Stomach (tissue), 9 donors: ENCODE measurements around the gene TRAF7. TPM values are rescaled to one million over a fixed set of nuclear protein-coding genes. Genes with fewer than 3 reads are reported as not detected.

Source experiments
- DNase-seq, 2 donors: peaks; one replicate each; pipeline versions ENCODE4 v3.0.0 to v3.0.0-alpha.2; 2013 to 2019
- H3K27ac ChIP-seq, 5 donors: fragments of 200-600 bp in 4 of 5; sonication (generic) in 4 of 5; one replicate each; pipeline ENCODE4 v1.5.1; 2013 to 2019; ENCODE audit warnings: mild to moderate bottlenecking in 1 of 5, moderate library complexity in 1 of 5
- H3K27me3 ChIP-seq, 3 donors: fragments of 200-600 bp; sonication (generic); one replicate each; pipeline ENCODE4 v1.5.1; 2017 to 2019; ENCODE audit warnings: mixed run types in 1 of 3
- H3K36me3 ChIP-seq, 4 donors: fragments of 200-600 bp; sonication (generic); 1 replicate in 3 of 4; 2 replicates in 1 of 4; pipeline ENCODE4 v1.5.1; 2016 to 2019
- H3K4me1 ChIP-seq, 4 donors: fragments of 200-600 bp; sonication (generic); one replicate each; pipeline ENCODE4 v1.5.1; 2016 to 2019
- H3K4me3 ChIP-seq, 4 donors: fragments of 200-600 bp; sonication (generic) in 3 of 4; one replicate each; pipeline ENCODE4 v1.5.1; 2016 to 2019; ENCODE audit warnings: mild to moderate bottlenecking in 1 of 4
- H3K9me3 ChIP-seq, 4 donors: fragments of 200-600 bp; sonication (generic); one replicate each; pipeline ENCODE4 v1.5.1; 2016 to 2019
- EP300 ChIP-seq: sonication (generic); formaldehyde crosslinking; IDR thresholded peaks from one replicate; pipeline ENCODE4 v1.6.1; 2017; ENCODE audit warnings: antibody characterized with exemption
- POLR2A ChIP-seq, 4 donors: fragments of 450-650 bp; IDR thresholded peaks; one replicate each; pipeline ENCODE4 v1.6.1; 2016; ENCODE audit warnings: antibody characterized with exemption in 4 of 4, control low read depth in 2 of 4, mild to moderate bottlenecking in 1 of 4, moderate library complexity in 1 of 4
- POLR2AphosphoS5 ChIP-seq, 3 donors: sonication (generic); formaldehyde crosslinking; IDR thresholded peaks; one replicate each; pipeline ENCODE4 v1.6.1; 2016; ENCODE audit warnings: antibody characterized with exemption in 3 of 3
- WGBS, 5 donors: extraction: QIAGEN DNeasy Blood & Tissue Kit in 3 of 5; methylation state at CpG; one replicate each; pipeline versions ENCODE4 v1.1.5 to v1.1.7; 2013 to 2018; 5-methylcytosine and 5-hydroxymethylcytosine counted together
- intact Hi-C: fragments of 100-400 bp; cut with DNase I; formaldehyde crosslinking; loops from one replicate; pipeline ENCODE4 v1.15.1; 2023; ENCODE audit warnings: low total_unique reads
- polyA plus RNA-seq, 3 donors: library from polyadenylated mRNA; stranded (reverse); fragments of 200-250 nt; gene quantifications; one replicate each; pipeline ENCODE4 v1.2.3, GENCODE V29; 2013
- total RNA-seq, 5 donors: library from RNA; depleted of rRNA; stranded (reverse); fragments of >200 nt; gene quantifications; one replicate each; pipeline versions ENCODE4 v1.1.0 to v1.2.3, GENCODE V29; 2014 to 2016
- TF ChIP-seq, protein P1 (sequence below), 7 experiments: fragments of 450-650 bp in 4 of 7; fragments of 200-600 bp in 3 of 7; sonication (generic) in 3 of 7; IDR thresholded peaks; one replicate each; pipeline ENCODE4 v1.5.1; 2016 to 2019; ENCODE audit warnings: antibody characterized with exemption in 7 of 7, control low read depth in 2 of 7, mild to moderate bottlenecking in 1 of 7
- donor health status: healthy with polysubstance abuse.
- donor health status: Bipolar disorder and iron deficiency.
- donor health status: healthy.

The TRAF7 gene
- total and polyA plus RNA-seq, 8 donors = 20.9 to 204 (median 38.5) TPM

DNA sequence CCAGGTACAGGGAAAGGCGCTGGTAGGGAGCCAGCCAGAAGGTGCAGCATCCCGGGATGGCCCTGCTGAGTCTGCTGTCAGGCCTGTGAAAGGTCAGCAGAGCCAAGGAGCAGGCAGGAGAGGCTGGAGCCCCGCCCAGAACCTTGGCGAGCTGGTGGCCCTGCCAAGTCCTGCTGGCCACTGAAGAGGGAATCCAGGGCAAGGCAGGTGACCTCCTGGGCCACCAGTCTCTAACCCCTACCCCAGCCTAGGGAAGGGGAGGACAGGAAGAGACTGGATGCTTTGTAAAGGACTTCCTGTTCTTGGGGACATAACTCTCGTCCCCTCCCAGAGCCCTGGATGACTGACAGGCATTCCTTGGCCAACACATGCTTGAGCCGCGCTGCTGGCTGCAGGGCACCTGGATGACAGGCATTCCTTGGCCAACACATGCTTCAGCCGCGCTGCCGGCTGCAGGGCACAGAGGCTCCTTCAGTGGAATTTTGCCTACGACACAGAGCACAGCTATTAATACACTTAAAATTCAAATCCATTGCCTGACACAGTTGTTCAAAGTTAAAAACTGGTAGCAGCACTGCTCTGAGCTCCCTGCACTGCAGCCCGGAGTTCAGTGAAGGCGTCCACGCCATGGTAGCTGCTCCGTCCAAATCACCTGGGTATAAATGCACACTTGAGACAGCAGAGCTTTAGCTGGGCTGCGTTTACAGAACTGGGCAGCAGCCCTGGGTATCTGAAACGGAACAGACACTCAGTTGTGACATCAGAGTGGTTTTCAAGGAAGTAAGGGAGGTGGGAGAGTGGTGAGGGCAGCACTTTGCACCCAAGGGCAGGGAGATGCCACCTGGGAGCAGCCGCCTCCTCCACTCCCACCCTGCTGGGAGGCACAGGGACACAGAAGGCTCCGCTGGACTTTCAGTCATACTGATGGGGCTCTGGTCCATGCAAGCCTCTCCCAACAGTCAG is 57.1 kb downstream of the TRAF7 start:
- peak in 1 of 2 donors; percentile 60 for DNase-seq
- no peak for TF ChIP-seq EP300
- TF ChIP-seq POLR2AphosphoS5 (IDR thresholded peaks at IDR 0.05) = peak in 1 of 3 donors; percentile 3
- Histone ChIP-seq H3K27ac (peak overlapping the region in 3 of 5 donors; percentile 13 to 93 (median 46)), H3K4me3 (peak overlapping the region in 3 of 4 donors; percentile 77 to 99 (median 88)), H3K9me3 (no peaks in the 10 kb centered on the region), H3K27me3 (no peaks in the 10 kb centered on the region), H3K36me3 (peaks cover 21 to 41% (median 29%) of the 10 kb centered on the region in 4 donors), H3K4me1 (peaks cover 26 to 41% (median 34%) of the 10 kb centered on the region in 4 donors)
- intact Hi-C loops = no loop called here
- WGBS, 5 donors = 34 to 57% (median 46%) methylated on average over 10 to 19 of the region's 19 CpGs

DNA sequence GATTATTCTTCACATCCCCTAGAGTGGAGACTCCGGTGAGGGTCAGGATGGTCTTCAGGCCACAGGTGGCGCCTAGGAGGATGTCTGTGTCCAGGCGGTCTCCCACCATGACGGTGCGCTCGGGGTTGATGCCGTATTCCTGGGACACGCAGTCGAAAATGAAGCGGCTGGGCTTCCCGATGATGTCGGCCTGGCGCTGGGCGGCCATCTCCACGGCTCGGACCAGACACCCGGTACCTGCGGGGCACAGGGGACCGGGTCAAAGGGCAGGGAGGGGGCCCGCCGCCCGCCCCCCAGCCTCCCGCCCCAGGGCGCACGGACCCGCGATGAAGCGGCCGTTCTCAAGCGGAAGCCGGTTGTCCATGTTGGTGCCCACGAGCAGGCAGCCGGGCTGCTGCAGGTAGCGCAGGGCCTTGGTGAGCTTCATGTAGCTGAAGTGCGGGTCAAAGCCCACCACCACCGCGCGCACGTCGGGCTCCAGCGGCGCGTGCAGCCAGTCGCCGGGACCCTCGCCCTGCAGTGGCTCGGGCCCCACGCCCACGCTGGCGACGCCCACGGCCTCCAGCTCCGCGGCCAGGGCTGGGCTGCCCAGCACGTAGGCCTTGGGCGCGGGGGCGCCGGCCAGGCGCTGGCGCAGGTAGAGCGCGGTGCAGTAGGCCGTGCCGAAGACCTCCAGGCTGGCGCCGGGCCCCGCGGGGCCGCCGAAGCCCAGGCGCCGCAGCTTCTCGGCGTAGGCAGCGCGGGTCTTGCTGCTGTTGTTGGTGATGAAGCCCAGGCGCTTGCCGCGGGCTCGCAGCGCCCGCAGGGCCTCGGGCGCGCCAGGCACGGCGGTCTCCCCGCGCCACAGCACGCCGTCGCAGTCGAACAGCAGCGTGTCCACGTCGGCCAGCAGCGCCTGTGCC is 58.5 kb downstream of the TRAF7 start:
- Histone ChIP-seq H3K36me3 (peaks cover 7 to 27% (median 14%) of the 10 kb centered on the region in 4 donors), H3K4me1 (peaks cover 26 to 40% (median 33%) of the 10 kb centered on the region in 4 donors), H3K27ac (peak overlapping the region; percentile 80 to 93 (median 88)), H3K27me3 (no peaks in the 10 kb centered on the region), H3K9me3 (no peaks in the 10 kb centered on the region), H3K4me3 (peak overlapping the region; percentile 77 to 99 (median 84))
- no peak for DNase-seq
- WGBS, 5 donors = 0 to 3% (median 1%) methylated on average over 32 to 98 of the region's 98 CpGs
- TF ChIP-seq, protein P1, sequence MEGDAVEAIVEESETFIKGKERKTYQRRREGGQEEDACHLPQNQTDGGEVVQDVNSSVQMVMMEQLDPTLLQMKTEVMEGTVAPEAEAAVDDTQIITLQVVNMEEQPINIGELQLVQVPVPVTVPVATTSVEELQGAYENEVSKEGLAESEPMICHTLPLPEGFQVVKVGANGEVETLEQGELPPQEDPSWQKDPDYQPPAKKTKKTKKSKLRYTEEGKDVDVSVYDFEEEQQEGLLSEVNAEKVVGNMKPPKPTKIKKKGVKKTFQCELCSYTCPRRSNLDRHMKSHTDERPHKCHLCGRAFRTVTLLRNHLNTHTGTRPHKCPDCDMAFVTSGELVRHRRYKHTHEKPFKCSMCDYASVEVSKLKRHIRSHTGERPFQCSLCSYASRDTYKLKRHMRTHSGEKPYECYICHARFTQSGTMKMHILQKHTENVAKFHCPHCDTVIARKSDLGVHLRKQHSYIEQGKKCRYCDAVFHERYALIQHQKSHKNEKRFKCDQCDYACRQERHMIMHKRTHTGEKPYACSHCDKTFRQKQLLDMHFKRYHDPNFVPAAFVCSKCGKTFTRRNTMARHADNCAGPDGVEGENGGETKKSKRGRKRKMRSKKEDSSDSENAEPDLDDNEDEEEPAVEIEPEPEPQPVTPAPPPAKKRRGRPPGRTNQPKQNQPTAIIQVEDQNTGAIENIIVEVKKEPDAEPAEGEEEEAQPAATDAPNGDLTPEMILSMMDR (IDR thresholded peaks at IDR 0.05) = no peak
- TF ChIP-seq EP300 (no peak), POLR2A (IDR thresholded peaks at IDR 0.05) (no peak), POLR2AphosphoS5 (IDR thresholded peaks at IDR 0.05) (no peak)
- intact Hi-C loops = no loop called here

DNA sequence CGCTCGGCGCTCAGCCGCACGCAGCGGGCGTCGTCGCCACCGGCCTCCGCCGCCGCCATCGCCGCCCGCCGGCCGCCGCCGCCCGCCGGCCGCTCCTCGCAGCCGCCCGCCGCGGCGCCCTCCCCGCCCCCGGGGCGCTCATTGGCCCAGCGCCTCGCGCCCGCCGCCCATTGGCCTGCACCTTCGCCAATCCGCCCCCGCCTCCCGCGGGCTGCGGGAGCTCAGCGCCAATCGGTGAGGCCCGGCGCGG is 59.1 kb downstream of the TRAF7 start, which contains the start of gene PGP:
PGP (minus strand) TSS at position 122 of the 250 bp plus-strand sequence; CDS start at position 59, 63 bp downstream.
- Histone ChIP-seq H3K4me3 (peak within 1 kb of the TSS; percentile 77 to 99 (median 84)), H3K27me3 (no peaks in the 10 kb centered on the region), H3K27ac (peak within 1 kb of the TSS; percentile 87 to 98 (median 93)), H3K36me3 (peaks cover 1 to 21% (median 9%) of the 10 kb centered on the region in 4 donors), H3K4me1 (peaks cover 26 to 40% (median 33%) of the 10 kb centered on the region in 4 donors), H3K9me3 (no peaks in the 10 kb centered on the region)
- no peak for TF ChIP-seq EP300
- TF ChIP-seq POLR2A (IDR thresholded peaks at IDR 0.05) = no peak
- TF ChIP-seq POLR2AphosphoS5 (IDR thresholded peaks at IDR 0.05) = no peak
- TF ChIP-seq, protein P1 (IDR thresholded peaks at IDR 0.05) = no peak
- no peak for DNase-seq
- intact Hi-C loops = no loop called here
- WGBS, 5 donors = 0 to 1% (median 0%) methylated on average over 4 to 48 of the region's 48 CpGs

DNA sequence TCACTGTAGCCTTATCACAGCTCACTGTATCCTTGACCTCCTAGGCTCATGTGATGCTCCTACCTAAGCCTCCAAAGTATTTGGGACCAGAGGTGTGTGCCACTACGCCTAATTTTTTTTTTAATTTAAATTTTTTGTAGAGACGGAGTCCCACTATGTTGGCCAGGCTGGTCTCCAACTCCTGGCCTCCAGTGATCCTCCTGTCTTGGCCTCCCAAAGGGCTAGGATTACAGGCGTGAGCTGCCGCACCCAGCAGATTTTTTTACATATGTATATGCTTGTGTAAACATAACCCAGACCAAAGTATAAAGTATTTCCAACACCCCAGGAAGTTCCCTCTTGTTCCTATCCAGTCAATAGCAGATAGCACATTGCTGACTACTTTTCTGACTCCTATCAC is 60.7 kb downstream of the TRAF7 start:
- TF ChIP-seq POLR2A (IDR thresholded peaks at IDR 0.05) (no peak), POLR2AphosphoS5 (IDR thresholded peaks at IDR 0.05) (no peak), EP300 (no peak)
- TF ChIP-seq, protein P1 (IDR thresholded peaks at IDR 0.05) = no peak
- DNase-seq = no peak
- Histone ChIP-seq H3K27me3 (no peaks in the 10 kb centered on the region), H3K4me3 (no peak overlapping the region), H3K4me1 (peaks cover 26 to 39% (median 32%) of the 10 kb centered on the region in 4 donors), H3K9me3 (no peaks in the 10 kb centered on the region), H3K27ac (peak overlapping the region in 1 of 5 donors; percentile 91), H3K36me3 (peaks cover 0 to 11% (median 0%) of the 10 kb centered on the region in 4 donors)
- intact Hi-C loops = no loop called here
- 81 to 98% (median 83%) methylated on average over 4 of the region's 4 CpGs for WGBS, 5 donors
